ENCODE measurements around the gene MIF.

The MIF gene

DNA sequence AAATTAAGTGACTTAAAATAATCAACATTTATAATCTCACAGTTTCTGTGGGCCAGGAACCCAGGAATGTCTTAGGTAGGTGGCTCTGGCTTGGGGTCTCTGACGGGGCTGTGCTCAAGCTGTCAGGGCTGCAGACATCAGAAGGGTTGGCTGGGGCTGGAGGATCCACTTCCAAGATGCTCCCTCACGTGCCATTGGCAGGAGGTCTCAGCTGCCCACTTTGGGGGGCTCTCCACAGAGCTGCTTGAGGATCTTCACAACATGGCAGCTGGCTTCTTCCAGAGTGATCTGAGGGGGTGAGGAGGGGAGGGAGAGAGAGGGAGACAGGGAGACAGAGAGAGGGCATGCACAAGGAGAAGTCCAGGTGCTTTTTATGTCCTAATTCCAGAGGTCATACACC, 18.4 kb upstream of the MIF start:
- DNase-seq (ENCODE audit: low read depth in 2 of 3, low spot score in 1 of 3), result no peak

DNA sequence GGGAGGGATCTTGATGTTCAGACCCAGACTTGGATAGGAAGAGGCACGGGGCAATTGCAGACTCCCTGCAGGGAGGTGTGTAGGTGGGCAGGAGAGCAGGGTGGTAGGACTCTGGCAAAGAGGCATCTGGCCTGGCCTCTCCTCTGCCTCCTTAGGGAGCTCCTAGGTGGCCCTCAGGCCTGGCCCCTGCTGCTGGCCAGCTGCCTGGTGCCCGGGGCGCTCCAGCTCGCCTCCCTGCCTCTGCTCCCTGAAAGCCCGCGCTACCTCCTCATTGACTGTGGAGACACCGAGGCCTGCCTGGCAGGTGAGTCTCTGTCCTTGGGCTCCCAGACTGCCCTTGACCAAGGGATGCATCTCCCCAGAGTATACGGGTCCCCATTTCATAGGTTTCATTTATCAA, 16.6 kb upstream of the MIF start:
- no peak for DNase-seq (ENCODE audit: low read depth in 2 of 3, low spot score in 1 of 3)

DNA sequence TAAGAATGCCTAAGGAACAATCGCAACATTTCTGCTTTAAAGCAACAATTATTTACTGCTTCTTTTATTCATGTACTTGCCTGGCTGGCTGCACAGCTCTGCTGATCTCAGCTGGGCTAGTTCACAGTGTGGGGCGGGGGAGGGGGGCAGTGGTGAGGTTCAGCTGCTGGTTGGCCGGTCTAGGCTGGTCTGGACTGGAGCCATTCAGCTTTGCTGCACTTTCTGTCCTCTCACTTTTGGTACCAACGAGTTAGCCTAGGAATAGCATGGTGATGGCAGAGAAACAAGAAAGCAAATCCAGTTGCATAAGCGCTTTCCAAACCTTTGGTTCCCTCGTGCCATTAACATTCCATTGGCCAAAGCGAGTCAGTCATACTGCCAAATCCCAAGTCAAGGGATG, 16.0 kb upstream of the MIF start:
- DNase-seq (ENCODE audit: low read depth in 2 of 3, low spot score in 1 of 3), result no peak

DNA sequence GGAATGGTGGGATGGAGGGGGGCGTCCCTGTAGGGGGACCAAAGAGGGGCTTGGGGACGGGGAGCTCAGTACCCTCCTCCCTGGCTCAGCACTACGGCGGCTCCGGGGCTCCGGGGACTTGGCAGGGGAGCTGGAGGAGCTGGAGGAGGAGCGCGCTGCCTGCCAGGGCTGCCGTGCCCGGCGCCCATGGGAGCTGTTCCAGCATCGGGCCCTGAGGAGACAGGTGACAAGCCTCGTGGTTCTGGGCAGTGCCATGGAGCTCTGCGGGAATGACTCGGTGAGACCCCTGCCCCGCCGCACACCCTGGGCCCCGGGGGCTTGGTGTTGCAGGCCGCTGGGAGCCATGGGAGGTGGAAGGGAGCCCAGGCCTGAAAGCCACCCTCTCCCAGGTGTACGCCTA, 11.8 kb upstream of the MIF start:
- no peak for DNase-seq (ENCODE audit: low read depth in 2 of 3, low spot score in 1 of 3)

GRCh38 chr22:23883658-23884057, 10.5 kb upstream of the MIF start:
- DNase-seq (ENCODE audit: low read depth in 2 of 3, low spot score in 1 of 3), result no peak

DNA sequence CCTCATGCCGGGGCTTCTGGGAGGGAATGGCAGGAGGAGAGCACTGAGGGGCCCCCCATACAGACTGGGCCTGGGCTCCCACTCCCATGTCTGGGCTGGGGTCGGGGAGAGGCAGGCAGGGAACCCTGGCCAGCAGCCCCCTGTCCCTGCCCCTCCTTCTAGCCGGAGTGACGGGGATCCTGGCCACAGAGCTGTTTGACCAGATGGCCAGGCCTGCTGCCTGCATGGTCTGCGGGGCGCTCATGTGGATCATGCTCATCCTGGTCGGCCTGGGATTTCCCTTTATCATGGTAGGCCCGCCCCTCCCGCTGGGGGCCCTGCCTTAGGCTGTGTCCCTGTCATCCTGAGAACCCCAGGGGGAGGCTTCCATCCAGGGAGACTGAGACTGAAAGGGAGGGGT, 10.0 kb upstream of the MIF start:
- no peak for DNase-seq (ENCODE audit: low read depth in 2 of 3, low spot score in 1 of 3)

- no peak for DNase-seq (ENCODE audit: low read depth in 2 of 3, low spot score in 1 of 3)
Observed at GRCh38 chr22:23888615-23889401, 5.4 kb upstream of the MIF start.

DNA sequence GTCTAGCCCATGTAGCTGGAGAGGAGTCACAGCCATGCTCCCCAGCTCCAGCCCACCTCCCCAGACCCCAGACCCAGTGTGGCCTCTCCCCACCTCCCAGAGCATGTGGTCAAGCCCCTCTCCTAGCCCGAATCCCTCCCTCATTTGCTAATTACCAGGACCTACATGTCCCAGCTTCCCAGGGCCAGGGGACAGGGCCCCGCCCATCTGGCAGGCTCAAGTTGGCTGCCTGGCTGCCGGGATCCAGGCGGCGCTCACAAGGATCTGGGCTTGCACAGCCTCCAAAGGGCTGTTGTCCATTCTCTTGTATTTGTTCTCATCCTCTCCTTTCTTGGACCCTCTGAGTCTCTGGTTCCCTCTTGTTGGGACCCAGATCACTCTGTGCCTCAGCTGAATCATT, 4.6 kb upstream of the MIF start:
- DNase-seq (ENCODE audit: low read depth in 2 of 3, low spot score in 1 of 3), result no peak

- no peak for DNase-seq (ENCODE audit: low read depth in 2 of 3, low spot score in 1 of 3)
Observed at GRCh38 chr22:23891726-23892125, 2.5 kb upstream of the MIF start.

DNA sequence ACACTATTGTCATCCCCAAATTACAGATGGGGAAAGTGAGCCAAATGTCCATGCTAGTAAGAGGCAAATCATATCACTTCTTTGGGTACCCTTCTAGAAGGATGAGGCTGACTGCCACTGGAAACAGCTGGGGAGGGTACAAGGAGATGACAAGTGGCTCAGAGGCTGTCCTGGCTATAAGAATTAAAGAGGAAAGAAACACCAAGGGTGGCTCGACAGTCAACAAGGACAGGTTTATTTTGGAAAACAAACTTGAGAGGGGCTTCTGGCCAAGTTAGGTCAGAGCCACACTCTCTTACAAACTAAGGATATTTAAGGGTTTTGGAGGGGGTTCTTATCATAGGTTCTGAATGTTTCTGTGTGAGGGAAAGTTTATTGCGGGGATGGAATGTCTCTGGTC, 2.1 kb upstream of the MIF start:
- DNase-seq (ENCODE audit: low read depth in 2 of 3, low spot score in 1 of 3), result no peak

DNA sequence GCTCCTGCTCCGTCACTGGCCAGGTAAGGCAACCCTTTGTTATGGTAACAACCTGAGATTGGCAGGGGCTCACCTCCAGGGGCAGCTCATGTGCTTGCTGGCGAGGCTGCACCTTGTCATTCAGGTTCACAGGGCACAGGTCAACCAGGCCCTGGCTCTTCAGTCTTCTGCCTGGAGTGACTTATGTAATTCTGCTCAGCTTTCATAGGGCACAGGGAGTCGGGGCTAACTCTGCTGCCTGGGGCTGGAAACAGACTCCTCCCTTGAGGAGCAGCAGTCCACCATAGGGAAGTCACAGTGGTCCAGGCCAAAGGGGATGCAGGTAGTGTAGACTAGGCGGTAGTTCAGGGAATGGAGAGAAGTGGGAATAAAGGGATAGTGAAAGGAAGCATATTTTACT, 1.5 kb upstream of the MIF start:
- no peak for DNase-seq (ENCODE audit: low read depth in 2 of 3, low spot score in 1 of 3)

GRCh38 chr22:23893121-23893944, 850 bp upstream of the MIF start:
- DNase-seq (ENCODE audit: low read depth in 2 of 3, low spot score in 1 of 3), result no peak

GRCh38 chr22:23894710-23895598, 771 bp downstream of the MIF start:
- DNase-seq (ENCODE audit: low read depth in 2 of 3, low spot score in 1 of 3), result peak; percentile 68 to 76 (median 73)

DNA sequence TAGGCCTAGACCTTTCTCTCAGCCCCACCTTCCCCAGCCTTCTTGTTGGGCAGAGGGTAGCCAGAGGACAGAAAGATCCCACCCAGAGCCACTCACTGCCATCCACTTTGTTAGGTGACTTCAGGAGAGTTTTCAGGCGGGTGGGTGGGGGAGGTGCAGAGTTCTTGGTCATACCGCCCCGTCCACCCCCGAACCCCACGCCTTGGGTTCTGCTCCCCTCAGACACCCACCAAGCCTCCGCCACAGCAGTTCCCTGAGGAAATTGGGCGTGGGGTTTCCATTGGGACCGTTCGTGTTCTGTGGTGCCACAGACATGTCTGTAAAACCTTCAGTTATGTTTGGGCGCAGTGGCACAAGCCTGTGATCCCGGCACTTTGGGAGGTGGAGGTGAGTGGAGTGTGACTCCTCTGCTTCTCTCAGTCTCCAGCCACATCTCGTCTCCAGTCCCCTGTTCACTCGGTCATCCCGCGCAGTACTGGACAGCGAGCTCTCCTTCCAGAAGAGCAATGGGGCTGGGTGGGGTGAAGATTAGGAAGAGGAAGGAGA, 1.5 kb downstream of the MIF start:
- no peak for DNase-seq (ENCODE audit: low read depth in 2 of 3, low spot score in 1 of 3)

GRCh38 chr22:23896166-23896522, 2.0 kb downstream of the MIF start:
- DNase-seq (ENCODE audit: low read depth in 2 of 3, low spot score in 1 of 3), result no peak

DNA sequence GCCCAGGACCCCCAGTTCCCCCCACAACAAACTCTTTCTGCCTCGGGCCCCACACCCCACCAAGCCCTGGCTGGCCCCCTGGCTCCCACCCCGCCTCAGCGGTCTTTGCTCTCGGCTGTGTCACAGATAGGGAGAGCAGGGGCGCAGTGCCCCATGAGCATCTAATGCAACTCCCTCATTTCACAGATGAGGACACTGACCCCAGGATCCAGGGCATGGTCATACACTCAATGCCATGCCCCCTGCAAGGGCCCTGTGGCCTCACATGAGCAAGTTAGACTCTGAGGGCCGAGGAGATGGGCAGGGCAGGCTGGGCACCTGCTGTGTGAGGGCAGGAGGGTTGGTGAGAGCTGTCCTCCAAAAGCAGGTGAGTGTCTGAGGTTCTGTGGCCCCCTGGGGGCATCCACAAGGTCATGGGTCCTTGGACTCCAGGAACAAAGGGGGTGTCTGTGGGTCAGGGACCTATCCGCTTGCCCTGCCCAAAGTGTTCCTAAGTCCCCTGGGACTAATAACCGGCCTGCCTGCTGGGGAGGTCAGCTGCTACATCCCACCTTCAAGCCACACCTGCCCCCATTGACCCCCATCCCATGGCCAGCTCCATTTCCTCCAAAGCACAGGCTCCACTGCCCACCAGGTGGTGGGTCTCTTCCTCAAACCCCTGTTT, 2.5 kb downstream of the MIF start:
- no peak for DNase-seq (ENCODE audit: low read depth in 2 of 3, low spot score in 1 of 3)

GRCh38 chr22:23897320-23897719, 3.1 kb downstream of the MIF start:
- DNase-seq (ENCODE audit: low read depth in 2 of 3, low spot score in 1 of 3), result no peak

DNA sequence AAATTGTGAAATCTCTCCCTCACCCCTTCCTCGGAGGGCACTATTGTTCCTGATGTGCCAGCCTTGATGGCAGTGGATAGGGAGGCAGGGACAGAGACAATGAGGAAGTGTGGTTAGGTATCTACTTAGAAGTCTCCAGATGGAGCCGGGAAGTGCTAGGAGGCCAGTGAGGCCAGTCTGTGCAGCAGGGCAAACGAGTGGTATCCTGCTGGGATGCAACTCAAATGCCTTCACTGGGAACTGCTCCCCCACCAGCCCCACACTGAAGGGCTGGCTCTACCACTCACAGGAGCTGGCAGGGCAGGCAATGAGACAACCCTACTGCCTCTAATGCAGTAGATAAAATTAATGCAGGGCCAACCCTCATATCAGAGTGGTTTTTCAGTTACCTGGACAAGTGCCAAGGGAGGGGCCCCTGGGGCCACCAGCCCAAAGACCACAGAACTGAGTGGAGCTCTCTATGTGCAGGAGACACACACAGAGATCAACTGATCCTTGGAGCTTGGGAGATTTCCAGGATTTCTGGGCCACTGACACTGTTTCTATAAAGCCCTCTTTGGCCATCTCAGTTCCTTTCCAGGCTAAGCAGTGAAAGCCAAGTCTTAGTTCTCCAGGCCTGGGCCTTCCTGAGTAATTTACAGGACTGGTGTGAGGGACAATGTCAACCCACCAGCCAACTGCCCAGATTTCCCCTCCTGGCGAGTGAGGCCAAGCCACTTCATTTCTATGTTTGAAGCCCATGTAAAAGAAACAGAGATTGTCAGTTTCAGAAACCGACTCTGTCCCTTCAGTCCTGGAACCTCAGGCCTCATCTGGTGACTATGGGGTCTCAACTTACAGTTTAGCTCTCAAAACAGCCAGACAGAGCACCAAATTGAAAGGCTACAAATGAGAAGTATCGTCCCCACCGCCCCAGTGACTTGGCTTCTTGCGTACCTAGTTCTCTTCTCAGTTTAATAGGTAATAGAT, 4.1 kb downstream of the MIF start:
- DNase-seq (ENCODE audit: low read depth in 2 of 3, low spot score in 1 of 3), result no peak

GRCh38 chr22:23899042-23899745, 5.0 kb downstream of the MIF start:
- DNase-seq (ENCODE audit: low read depth in 2 of 3, low spot score in 1 of 3), result no peak
